ENCODE measurements around the gene SURF6. TPM values are rescaled to one million over a fixed set of nuclear protein-coding genes. Genes with fewer than 3 reads are reported as not detected.
"Not testable (repeated sequence)": the region's sequence is repeated elsewhere in the genome, so short reads cannot be mapped to it uniquely, and the experiment has no call there.

Gene SURF6
- total RNA-seq (2014; rRNA removed; shearing (Covaris generic)), result 7.4 and 8.9 TPM in 2 replicates

DNA sequence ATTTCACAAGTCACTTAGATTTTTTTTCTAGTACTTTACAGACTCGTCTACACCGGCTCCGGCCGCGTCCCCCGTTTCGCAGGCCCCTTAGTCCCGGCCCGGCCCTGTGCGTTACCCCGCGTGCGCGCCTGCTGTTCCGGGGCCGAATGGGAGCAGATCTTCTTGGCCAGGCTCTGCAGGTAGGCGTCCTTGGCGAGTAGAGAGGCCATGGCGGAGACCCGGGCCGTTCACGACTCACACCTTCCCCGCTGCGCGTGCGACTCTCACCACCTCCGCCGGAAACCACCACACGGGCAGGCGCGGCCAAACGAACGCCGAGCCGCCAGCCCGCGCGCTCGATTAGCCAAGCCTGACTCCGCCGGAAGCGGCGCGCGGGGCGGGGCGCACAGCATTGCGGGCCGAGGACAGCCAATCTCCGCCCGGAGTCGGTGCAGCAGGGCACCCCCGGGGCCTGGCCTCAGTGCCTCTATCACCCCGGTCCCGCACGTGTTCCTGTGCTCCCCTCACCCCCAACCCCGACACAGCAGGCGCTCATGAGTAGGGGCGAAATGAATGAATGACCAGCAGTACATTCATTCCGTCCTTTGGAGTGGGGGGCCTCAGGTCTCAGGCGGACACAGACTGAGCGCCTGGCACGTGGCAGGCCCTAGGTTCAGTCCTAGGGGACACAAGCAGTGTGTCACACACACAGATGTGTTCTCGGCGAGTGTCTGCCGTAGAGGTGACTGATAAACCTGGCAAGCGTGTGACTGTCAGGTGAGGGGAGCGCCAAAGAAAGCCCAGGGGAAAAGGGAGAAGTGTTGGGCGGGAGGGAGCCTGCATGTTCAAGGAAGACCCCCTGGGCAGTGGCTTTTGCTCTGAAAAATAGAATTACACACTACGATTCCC lies at the start of gene SURF6:
Gene SURF6, minus strand, starts transcription at position 265 of the 888 bp plus-strand sequence. Its CDS starts 56 bp downstream, at position 209.
- peak; percentile 83 for DNase-seq (ENCODE audit: low spot score)

DNA sequence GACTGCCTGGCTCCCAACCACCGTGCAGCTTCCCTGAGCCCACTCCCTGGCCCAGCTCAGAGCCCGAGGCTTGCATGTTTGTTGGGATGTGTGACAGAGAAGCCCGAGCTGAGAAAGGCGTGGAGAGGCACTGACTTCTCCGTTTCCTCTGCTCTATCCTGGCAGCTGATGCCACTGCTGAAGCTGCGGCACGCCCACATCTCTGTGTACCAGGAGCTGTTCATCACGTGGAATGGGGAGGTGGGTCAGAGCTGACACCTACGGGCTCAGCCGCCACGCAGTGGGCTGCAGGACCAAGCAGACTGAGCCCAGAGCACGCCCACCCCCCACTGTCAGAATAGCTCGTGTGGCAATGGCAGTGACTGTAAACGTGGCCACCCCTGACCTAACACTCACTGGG lies 49.5 kb upstream of the SURF6 start:
- no peak for DNase-seq (ENCODE audit: low spot score)

DNA sequence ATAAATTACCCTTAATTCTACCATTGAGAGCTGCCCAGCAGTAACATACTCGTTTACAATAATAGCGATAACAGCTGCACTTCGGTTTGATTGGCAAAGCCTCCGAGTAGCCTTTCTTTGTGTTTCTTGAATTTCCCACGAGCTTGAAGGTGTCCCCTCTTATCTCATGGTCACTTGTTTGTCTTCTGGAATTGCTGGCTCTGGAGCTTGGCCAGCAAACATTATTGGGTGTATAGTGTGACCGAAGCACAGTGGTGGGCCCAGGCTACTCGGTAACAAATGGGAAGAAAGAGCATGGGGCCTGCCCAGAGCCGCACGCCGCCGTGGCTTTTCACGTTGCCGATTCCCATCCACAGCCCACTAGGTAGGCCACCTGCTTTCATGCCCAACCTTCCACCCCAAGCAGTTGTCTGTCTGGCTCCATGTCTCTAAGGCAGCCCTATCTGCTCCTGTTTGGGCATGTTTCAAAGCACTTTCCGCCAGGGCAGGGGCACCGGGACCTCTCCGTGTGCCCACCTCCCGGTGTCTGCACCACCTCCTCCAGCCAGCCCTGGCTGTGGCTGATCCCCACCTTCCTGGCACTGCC lies 48.8 kb upstream of the SURF6 start:
- DNase-seq (ENCODE audit: low spot score), result no peak

DNA sequence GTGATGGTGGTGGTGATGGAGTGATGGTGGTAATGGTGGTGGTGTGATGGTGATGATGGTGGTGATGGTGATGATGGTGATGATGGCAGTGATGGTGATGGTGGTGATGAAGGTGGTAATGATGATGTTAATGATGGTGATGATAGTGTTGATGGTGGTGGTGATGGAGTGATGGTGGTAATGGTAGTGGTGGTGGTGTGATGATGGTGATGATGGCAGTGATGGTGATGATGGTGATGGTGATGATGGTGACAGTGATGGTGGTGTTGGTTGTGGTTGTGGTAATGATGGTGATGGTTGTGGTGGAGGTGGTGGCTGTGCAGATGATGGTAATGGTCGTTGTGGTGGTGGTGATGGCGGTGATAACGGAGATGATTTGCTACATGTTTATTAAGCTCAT lies 47.5 kb upstream of the SURF6 start:
- no peak for DNase-seq (ENCODE audit: low spot score)

DNA sequence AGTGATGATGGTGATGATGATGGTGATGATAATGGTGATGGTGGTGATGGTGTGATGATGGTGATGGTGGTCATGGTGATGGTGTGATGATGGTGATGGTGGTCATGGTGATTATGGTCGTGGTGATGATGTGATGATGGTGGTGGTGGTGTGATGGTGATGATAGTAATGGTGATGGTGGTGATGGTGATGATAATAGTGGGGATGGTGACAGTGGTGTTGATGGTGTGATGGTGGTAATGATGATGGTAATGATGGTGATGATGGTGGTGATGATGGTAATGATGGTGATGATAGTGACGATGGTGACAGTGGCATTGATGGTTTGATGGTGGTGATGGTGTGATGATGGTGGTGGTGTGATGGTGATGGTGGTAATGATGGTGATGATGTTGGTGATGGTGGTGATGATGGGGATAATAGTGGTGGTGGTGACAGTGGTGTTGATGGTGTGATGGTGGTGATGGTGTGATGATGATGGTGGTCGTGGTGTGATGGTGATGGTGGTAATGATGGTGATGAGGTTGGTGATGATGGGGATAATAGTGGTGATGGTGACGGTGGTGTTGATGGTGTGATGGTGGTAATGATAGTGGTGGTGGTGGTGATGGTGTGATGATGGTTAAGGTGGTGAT lies 46.6 kb upstream of the SURF6 start:
- no peak for DNase-seq (ENCODE audit: low spot score)

DNA sequence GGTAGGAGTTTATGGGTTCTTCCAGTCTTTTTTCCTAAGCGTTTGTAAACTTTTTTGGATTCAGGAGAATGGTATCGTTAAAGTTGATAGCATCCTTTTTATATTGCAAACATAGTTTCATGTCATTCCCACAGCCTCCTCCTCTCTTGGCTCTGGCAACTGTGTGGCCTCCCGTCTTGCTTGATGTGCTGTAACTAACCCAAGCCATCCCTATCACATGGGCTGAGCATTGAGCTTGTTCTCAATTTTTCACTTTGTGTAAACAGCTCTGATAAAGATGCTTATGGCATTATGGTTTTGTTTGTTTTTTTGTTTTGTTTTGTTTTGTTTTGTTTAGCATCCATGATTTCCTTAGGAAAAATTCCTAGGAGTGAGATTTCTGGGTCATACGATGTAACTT lies 44.7 kb upstream of the SURF6 start:
- DNase-seq (ENCODE audit: low spot score), result no peak

DNA sequence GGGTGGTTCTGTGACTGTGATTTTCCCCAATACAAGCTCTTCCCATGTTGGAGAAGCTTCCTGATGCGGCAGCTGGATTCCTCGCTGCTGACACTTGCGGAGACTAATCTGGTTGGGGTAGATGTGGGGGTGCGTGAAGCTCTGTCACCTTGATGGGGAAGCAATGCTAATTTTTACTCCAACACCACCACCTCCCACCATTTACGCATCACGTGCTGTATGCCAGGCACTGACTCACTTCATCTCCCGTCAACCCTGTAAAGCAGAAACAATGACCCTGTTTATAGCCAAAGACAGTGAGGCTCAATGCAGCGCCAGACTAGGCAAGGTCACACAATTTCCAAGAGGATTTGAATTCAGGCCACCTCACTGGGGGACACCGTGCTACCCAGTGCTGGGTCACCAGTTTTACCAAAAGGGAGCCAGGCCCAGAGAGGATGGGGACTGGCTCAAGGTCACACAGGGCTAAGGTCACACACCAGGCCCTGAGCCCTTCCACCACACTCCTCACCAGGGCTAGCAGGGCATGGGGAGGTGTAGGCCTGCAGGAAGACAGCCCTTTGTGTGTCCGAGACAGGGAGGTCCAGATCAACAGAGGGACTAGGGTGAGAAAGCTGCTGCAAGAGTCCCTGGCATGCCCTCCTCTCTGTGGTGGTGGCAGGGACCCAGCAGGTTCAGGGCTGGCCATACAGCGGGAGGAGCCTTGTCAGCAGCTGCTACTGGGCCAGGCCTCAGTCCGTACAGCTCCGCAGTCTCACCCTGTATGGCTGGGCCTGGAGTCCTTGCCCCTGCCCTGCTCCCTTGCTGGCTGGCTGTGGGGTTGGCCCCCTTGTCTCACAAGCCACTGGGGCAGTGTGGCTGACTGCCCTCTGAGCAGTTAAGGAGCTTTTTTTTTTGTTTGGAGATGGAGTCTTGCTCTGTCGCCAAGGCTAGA lies 43.4 kb upstream of the SURF6 start:
- DNase-seq (ENCODE audit: low spot score), result no peak

DNA sequence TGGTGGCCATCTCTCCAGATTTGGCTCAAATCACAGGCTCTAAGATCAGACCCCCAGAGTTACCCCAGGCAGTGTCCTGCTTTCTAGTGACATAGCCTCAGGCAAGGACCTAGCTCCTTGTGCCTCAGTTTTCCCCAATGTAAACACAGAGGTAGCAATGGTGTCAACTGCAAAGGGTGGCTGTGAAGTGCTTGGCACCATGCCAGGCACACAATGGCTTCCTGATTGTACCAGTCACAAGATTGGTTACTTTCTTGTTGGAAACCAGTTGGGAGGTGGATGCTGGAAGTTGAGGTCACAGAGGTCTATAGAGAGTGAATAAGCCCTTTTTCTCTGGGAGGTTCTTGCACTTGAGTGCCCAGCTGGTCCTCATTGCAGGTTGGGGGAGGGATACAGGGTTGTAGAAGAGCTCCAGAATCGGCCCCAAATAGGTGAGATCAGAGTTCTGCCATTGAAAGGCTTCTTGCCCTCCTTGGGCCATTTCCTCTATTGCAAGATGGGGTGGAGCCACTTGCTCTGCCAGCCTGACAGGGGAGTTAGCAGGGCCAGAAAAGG lies 42.5 kb upstream of the SURF6 start:
- DNase-seq (ENCODE audit: low spot score), result no peak

DNA sequence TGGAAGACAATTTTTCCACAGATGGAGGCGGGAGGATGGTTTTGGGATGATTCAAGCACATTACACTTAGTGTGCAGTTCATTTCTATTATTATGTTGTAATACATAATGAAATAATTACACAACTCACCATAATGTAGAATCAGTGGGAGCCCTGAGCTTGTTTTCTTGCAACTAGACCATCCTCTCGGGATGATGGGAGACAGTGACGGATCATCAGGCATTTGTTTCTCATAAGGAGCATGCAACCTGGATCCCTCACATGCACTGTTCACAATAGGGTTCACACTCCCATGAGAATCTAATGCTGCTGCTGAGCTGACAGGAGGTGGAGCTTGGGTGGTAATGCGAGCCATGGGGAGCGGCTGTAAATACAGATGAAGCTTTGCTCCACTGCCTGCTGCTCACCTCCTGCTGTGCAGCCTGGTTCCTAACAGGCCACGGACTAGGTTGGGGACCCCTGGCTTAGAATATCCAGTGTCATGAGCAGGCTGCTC lies 41.8 kb upstream of the SURF6 start:
- DNase-seq (ENCODE audit: low spot score), result peak; percentile 27

DNA sequence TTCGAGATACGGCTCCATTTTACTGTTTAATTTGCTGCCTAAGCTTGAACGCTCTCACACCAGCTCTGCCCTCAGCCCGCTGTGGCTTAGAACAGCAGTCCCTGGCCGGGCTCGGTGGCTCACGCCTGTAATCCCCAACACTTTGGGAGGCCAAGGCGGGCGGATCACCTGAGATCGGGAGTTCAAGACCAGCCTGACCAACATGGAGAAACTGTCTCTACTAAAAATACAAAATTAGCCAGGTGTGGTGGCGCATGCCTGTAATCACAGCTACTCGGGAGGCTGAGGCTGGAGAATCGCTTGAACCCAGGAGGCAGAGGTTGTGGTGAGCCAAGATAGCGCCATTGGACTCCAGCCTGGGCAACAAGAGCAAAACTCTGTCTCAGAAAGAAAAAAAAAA lies 41.3 kb upstream of the SURF6 start:
- not testable (repeated sequence) for DNase-seq (ENCODE audit: low spot score)

DNA sequence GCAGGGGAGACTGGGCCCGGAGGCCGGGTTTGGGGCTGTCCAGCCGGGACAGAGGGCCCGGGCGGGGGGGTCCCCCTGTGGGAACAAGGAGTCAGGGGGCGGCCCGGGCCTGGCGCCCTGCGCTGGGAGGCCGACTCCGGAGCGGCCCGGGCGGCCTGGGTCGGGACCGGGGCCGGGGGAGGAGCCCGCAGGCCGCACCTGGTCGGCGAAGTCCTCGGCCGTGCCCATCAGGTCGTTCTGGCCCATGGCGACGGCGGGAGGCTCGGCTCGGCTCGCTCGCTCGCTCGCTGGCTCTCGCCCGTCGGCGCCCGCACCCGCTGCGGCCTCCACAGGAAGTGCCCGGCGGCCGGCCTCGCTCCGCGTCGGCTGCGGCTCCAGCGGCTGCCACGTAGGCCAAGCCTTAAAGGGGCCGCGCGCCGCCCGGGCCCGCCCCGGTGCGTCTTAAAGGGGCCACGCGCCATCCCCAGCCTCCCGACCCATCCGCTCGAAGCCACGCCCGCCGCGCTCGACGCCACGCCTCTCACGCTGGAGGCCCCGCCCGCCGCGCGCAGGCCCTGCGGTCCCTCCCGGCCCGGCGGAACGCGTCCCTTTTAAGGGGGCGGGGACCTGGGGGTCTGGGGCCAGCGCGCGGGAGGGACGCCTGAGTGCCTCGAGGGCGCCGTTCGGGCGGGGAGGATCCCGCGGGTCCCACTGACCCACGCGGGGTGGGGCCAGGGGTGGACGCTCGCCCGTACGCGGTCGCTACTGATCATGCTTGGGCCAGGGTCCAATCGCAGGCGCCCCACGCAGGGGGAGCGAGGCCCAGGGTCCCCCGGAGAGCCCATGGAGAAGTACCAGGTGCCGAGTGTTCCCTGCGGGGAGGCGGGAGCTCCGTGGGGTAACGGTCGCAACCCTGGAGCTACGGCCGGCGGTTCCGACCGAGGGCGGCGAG lies 40.0 kb upstream of the SURF6 start, which contains the start of the genes STKLD1 and SURF4:
Gene STKLD1, plus strand, starts transcription at position 643 of the 931 bp plus-strand sequence. Its CDS starts 108 bp downstream, at position 751.
Gene SURF4, minus strand, starts transcription at position 337 of the 931 bp plus-strand sequence. Its CDS starts 91 bp downstream, at position 246.
- DNase-seq (ENCODE audit: low spot score), result peak; percentile 87

DNA sequence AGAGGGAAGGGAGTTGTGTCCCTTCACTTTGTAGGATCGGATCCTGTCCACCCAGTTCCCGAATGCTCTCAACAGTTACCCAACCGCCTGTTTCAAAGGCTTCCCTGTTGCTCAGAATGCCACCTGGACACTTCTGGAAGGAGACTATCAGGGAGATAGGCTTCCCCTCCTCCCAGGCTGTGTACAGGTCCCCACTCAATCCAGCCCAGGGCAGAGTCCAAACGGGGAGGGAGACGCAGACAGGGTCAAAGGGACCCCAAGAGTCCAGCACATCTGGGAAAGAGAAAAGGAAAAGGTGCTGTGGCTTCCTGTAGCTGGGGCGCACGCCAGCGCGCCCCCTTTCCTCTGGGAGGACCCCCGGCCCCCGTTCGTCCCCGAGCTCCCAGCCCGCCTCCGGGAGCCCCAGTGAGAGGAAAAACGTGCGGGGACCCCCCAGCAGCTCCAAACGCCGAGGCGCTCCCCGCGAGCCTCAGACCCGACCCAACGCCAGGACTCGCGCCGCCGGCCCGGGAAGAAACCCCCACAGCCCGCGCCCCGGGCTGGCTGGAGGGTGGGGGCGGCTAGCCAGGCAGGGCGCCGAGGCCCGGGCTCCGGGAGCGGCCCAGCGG lies 39.2 kb upstream of the SURF6 start:
- no peak for DNase-seq (ENCODE audit: low spot score)

DNA sequence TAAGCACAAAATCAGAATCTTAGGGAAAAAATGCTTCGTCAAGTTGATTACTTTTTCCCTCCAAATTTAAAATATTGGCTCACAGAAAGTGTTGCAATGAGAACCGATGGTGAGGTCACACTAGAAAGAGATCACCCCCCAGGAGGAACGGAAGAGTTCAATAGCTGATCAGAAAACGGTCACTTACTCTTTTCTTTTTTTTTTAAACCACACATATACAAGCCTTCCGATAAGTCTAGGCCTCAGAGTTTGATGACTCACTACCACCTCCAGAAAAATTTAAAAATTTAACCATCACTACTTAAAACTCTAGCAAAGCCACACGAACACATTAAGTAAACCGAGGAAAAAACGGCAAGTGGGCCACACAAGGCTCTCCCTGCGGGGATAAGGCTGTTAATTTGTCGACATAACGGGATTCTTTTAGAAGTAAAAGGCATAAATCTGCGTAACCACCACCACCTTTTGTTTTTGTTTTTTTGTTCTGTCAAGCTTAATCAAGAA lies 38.7 kb upstream of the SURF6 start:
- DNase-seq (ENCODE audit: low spot score), result no peak

DNA sequence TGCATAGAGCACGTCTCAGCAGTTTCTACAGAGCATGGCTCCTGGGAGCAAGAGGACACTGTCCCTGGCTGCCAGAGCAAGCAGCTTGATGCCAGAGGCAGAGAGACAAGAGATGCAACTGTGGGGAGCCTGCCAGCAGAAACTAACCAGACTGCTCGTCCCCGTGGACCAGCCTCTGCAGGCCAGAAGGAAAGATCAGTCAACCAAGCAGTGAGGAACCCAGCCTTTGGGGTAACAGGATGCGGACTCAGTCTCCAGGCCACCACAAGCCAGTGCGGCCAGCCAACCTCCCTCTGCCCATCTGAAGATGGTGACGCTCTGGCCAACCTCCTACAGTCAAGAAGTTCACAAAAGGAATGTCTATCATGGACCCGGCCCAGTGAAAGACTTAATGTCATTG lies 36.2 kb upstream of the SURF6 start:
- no peak for DNase-seq (ENCODE audit: low spot score)

DNA sequence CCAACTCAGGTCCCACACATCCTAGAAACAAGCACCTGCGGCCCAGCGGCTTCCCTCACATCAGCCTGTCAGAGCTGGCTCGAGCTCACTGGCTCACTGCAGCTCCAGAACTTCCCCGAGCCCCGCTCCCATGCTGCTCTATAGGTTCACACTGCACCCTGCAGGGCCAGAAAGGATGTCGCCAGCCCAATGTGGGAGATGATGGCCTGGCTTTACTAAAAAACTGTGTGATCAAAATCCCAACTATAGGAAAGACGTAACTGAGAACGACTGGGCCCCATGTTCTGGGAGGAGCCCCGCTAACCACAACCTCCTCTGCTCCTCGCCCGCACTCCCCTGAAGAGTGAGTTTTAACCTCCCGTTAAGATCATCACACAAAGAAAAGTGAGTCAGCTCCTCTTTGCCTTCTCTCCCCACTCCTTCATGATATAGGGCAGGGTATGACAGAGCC lies 35.3 kb upstream of the SURF6 start:
- DNase-seq (ENCODE audit: low spot score), result no peak

DNA sequence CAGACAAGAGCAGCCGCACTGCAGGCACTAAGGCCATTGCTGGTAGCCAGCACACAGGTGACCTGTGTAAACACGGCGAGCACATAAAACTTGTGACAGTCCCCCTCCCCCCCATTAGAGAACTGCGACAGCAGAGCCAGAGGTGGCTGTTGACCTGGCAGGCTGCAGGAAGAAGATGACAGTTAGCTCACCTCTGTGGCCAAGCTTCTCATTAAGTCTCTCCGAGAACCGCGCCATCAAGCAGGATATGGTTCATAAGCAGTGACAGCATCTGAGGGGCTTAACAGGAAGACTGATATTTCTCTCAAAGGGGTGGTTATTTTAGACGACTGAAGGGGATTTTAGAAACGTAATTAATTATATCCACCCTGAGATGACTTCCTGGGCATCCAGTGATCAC lies 34.7 kb upstream of the SURF6 start:
- DNase-seq (ENCODE audit: low spot score), result no peak

DNA sequence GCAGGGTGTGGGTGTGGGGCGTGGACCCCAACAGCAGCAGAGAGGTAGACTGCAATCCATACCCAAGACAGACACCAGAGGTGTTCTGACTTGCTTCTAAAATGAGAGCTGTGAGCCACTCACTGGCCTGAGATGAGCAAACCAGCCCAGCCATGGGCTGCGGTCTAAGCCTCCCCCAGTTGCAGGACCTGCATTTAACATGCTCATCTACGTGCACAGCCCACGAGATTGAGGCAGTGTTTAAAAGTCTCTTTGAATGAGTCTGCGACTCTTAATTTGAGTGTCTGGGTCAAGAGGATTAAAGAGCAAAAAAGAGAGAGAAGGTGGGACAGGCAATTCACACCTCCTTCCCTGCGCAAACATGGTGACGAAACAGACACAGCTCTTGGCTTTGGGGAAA lies 33.9 kb upstream of the SURF6 start:
- no peak for DNase-seq (ENCODE audit: low spot score)

DNA sequence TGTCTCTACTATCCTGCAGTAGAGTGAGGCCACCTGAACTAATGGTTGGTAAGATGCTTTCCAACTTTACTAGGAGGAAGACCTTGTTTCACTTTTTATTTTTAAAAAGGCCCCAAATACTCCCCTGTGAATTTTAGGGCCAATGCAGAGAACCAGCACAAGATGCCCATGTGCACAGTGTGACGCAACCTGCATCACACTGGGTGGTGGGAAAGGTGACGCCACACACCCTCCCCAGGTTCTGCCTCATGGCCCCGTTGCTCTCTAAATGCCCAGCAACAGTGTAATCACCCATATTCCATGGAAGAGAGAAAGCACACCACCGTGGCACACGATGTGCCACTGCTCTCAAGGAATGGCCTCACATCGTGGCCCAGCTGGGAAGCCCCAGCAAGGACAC lies 33.4 kb upstream of the SURF6 start:
- no peak for DNase-seq (ENCODE audit: low spot score)

DNA sequence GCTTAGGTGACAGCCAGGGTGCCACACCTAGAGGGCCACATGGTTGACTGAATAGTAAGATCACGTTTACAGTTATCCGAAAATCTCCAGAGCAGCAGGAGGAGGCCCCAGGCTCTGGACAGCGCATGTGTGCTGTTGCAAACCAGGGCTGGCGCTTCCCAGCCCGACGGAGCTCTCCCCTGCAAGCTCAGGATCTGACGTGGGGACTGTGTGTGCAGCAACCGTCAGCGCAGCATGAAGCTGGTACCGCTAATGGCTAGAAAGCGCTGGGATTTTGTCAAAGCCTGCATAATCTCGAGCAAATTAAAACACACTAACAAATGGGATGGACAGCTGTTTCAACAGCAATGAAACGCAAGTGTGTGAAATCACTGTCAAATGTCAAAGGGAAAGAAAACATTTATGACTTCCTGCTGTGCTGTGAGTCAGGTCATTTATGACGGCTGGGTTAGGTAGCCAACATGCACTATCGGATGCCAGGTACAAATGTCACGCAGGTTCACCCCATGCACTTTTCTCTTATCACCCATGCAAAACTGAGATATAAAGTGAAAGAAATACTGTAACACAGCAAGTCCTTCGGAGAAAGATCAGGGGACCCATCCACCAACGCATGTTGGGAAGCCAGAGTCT lies 32.4 kb upstream of the SURF6 start:
- DNase-seq (ENCODE audit: low spot score), result no peak
